ENCODE measurements around the gene CST6. TPM values are rescaled to one million over a fixed set of nuclear protein-coding genes. Genes with fewer than 3 reads are reported as not detected.

CST6 gene
- 1 to 10 TPM in 2 of 4 donors, not detected in 2; 1.6 to 6.2 TPM for total RNA-seq

DNA sequence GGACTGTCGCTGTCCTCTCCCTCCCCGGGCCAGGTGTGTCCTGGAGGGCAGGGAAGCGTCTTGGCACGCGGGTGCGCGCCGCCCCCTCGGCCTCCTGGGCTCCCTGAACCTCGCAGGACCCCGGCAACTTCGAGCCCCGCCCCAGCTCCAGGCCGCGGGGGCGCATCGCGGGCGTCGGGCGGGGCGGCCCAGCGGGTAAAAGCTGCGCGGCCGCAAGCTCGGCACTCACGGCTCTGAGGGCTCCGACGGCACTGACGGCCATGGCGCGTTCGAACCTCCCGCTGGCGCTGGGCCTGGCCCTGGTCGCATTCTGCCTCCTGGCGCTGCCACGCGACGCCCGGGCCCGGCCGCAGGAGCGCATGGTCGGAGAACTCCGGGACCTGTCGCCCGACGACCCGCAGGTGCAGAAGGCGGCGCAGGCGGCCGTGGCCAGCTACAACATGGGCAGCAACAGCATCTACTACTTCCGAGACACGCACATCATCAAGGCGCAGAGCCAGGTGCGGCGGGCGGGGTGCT lies at the start of gene CST6:
Gene CST6, plus strand, starts transcription at position 224 of the 519 bp plus-strand sequence. Its CDS starts 37 bp downstream, at position 261.
- no peak for DNase-seq (ENCODE audit: low spot score)

GRCh38 chr11:65962141-65962564 lies 49.7 kb upstream of the CST6 start:
- ATAC-seq (ENCODE audit: low FRiP score), result no peak
- DNase-seq (ENCODE audit: low spot score), result no peak
- TF ChIP-seq, protein P1, sequence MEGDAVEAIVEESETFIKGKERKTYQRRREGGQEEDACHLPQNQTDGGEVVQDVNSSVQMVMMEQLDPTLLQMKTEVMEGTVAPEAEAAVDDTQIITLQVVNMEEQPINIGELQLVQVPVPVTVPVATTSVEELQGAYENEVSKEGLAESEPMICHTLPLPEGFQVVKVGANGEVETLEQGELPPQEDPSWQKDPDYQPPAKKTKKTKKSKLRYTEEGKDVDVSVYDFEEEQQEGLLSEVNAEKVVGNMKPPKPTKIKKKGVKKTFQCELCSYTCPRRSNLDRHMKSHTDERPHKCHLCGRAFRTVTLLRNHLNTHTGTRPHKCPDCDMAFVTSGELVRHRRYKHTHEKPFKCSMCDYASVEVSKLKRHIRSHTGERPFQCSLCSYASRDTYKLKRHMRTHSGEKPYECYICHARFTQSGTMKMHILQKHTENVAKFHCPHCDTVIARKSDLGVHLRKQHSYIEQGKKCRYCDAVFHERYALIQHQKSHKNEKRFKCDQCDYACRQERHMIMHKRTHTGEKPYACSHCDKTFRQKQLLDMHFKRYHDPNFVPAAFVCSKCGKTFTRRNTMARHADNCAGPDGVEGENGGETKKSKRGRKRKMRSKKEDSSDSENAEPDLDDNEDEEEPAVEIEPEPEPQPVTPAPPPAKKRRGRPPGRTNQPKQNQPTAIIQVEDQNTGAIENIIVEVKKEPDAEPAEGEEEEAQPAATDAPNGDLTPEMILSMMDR (IDR thresholded peaks at IDR 0.05), result no peak

More for the DNA sequence above, at the start of gene CST6:
- ATAC-seq (ENCODE audit: low FRiP score), result no peak
- TF ChIP-seq, protein P1 (IDR thresholded peaks at IDR 0.05), result no peak

DNA sequence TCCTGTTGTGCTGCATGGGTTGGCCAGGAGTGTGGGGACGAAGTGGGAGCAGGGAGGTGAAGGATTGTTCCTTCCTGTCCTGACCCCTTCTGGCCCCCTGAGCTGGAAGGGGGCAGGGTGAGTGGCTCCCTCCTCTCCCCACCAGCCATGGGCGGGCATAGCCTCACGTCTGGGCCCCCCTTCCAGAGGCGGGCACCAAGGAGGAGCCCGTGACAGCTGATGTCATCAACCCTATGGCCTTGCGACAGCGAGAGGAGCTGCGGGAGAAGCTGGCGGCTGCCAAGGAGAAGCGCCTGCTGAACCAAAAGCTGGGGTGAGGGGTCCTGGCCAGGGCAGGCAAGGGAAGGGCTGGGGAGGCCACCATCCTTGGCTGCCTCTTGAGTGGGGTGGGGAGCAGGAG lies 46.9 kb upstream of the CST6 start:
- ATAC-seq (ENCODE audit: low FRiP score) (no peak), DNase-seq (ENCODE audit: low spot score) (no peak)
- TF ChIP-seq, protein P1 (IDR thresholded peaks at IDR 0.05), result no peak

DNA sequence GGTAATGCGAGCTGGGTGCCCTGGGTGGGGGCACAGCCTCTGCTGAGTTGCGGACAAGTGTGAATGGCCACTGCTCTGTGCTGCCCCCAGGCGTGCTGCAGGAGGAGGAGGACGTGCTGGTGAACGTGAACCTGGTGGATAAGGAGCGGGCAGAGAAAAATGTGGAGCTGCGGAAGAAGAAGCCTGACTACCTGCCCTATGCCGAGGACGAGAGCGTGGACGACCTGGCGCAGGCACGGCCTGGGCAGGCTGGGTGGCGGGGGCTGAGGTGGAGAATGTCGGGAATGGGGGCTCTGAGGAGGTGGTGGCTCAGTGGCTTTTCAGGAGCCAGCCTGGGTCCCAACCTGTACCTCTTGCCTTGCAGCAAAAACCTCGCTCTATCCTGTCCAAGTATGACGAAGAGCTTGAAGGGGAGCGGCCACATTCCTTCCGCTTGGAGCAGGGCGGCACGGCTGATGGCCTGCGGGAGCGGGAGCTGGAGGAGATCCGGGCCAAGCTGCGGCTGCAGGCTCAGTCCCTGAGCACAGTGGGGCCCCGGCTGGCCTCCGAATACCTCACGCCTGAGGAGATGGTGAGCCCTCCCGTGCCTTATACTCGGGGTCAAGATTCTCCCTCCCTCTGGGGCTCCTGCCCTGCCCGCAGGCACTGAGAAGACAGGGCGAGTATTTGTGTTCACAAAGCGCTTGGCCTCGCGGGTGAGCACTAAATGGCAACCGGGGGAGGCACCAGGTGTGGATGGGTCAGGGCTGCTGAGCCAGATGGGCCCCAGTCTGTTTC lies 45.6 kb upstream of the CST6 start:
- DNase-seq (ENCODE audit: low spot score), result no peak
- TF ChIP-seq, protein P1 (IDR thresholded peaks at IDR 0.05), result no peak
- no peak for ATAC-seq (ENCODE audit: low FRiP score)

DNA sequence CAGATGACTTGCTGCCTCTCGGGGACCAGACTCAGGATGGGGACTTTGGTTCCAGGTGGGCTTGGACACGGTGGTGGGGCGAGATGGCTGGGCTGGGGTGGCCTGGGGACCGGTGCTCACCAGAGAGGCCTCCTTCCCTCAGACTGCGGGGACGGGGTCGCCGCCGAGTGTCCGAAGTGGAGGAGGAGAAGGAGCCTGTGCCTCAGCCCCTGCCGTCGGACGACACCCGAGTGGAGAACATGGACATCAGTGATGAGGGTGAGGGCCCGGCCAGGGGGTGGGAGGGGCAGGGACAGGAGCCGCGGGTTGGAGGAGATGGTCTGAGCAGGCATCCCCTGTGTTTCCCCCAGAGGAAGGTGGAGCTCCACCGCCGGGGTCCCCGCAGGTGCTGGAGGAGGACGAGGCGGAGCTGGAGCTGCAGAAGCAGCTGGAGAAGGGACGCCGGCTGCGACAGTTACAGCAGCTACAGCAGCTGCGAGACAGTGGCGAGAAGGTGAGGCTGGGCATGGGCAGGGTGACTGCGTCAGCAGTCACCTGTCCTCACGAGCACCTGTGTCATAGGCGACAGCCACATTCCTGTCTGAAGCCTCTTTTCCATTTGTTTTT lies 44.4 kb upstream of the CST6 start:
- ATAC-seq (ENCODE audit: low FRiP score) (no peak), DNase-seq (ENCODE audit: low spot score) (no peak)
- TF ChIP-seq, protein P1 (IDR thresholded peaks at IDR 0.05), result no peak

DNA sequence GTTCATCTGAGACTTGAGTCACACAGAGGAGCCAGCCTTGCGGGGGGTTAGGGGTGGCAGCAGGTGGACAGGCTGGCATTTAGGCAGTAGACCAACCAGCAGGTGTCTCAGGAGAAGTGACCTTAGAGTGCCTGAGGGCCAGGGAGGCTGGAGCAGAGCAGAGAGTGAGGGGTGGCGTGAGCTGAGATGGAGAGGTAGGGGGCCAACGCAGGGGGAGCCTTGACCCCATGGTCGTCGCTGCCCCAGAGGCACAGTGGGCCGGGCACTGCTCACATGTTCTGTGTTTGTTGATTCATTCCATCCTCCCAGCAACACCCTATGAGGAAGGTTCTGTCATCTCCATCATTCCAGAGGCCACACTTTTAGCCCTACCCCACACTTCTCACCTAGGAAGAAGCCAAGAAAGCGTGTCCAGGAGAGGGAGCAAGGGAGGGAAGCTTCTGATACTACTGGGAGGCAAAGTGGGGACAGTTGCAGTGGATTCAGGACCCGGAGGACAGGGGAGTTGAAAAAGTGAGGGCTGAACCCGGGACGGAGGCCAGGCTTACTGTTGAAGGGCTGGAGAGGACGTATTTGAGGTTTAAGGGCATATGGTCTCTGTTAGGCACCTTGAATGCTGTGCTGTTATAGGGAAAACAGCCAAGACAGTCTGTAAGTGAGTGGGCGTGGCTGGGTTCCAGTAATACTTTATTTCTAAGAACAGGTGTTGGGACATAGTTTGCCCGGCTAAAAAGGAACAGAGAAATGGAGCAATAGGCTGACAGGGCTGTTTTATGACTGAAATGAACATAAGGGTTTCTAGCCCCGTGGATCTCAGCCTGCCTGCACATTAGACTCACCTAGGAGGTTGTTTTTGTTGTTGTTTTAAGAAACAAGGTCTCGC lies 43.0 kb upstream of the CST6 start:
- peak; percentile 8 for ATAC-seq (ENCODE audit: low FRiP score)
- TF ChIP-seq, protein P1 (IDR thresholded peaks at IDR 0.05), result no peak
- no peak for DNase-seq (ENCODE audit: low spot score)

Data from omental fat pad (tissue), 4 donors.